ENCODE measurements around the gene PLA2G2F.

PLA2G2F gene, protein sequence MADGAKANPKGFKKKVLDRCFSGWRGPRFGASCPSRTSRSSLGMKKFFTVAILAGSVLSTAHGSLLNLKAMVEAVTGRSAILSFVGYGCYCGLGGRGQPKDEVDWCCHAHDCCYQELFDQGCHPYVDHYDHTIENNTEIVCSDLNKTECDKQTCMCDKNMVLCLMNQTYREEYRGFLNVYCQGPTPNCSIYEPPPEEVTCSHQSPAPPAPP

DNA sequence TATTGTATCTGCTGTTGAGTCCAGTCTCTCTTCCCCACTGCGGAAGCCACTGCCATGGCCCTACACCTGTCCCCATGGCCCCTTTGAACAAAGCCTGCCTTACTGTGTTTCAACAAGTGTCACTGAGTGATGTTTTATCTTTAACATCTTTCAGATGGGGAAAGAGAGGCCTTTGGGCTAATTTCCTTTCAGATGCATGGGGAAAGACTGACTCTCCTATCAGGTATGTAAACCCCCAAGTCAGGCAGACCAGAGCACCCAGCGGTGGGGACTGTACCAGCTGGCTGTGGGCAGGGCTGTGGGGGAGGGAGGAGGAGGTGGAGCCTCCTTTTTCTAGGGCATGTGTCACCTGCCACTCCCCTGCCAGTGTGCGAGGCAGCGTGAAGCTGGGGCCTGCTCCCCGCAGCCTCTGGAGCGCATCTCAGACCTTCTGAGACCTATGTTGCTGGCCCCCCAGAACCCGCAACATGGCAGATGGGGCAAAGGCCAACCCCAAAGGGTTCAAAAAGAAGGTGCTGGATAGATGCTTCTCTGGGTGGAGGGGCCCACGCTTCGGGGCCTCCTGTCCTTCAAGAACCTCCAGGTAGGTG is at the start of gene PLA2G2F:
TSS of gene PLA2G2F (plus strand) at position 363 of the 590 bp plus-strand sequence. CDS start at position 468, 105 bp downstream.
- DNase-seq, result no peak

DNA sequence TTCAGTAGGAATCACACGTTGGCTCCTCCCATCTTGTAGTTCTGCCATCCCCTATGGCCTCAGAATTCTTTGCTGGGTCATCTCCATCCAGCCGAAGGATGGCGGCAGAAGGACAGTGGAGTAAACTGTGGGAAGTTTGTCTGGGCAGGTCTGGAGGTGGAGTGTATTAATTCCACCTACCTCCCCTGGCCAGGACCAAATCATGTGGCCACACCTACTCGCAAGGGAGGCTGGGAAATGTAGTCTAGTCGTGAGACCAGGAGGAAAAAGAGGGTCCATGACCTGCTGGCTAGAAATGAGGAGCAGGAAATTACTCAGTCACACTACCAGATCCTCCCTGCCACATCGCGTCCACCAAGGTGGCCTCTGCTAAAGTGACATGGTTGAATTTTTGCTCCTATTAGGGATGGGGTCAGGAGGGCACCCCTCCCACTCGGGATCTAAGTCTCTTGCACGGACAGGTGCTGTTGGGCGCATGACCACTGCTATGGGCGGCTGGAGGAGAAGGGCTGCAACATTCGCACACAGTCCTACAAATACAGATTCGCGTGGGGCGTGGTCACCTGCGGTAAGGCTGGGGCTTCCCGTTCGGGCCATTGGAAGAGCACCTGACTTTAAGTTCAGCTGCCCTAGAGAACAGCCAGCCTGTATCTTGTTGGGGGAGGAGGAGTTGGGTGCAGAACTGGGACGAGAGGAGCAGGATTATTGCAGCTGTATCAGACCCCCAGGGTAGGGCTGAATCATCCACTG is 49.6 kb upstream of the PLA2G2F start:
- no peak for DNase-seq

DNA sequence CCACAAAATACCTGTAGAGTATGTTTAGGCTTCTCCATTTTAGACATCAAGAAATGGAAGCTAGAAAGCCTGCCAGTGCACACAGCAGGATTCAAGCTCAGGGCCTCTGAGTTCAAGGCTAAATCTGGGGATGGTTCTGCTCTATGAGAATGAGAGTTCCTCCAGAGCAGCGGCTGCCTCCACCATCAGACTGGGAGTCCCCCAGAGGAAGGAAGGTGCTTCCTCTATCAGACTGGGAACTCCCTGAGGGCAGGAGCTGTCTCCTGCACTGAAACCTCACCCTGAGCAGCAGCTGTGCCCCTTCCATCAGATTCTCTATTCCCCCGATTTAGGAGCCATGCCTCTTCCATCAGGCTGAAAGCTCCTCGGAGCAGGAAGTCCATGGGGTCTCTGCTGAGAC is 49.0 kb upstream of the PLA2G2F start:
- DNase-seq, result no peak

DNA sequence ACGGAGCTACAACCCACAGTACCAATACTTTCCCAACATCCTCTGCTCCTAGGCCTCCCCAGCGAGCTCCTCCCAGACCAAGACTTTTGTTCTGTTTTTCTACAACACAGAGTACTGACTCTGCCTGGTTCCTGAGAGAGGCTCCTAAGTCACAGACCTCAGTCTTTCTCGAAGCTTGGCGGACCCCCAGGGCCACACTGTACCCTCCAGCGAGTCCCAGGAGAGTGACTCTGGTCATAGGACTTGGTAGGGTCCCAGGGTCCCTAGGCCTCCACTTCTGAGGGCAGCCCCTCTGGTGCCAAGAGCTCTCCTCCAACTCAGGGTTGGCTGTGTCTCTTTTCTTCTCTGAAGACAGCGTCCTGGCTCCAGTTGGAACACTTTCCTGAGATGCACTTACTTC is 48.5 kb upstream of the PLA2G2F start:
- no peak for DNase-seq

DNA sequence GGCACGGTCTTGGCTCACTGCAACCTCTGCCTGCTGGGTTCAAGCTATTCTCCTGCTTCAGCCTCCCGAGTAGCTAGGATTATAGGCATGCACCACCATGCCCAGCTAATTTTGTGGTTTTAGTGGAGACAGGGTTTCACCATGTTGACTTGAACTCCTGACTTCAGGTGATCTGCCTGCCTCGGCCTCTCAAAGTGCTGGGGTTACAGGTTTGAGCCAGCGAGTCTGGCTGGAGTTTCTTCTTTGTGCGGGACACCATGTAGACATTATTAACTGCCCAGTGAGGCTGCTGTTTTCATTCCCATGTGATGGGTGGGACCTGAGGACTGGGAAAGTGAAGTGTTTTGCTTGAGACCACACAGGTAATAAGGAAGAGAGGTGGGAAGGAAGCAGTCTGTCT is 45.8 kb upstream of the PLA2G2F start:
- no peak for DNase-seq

DNA sequence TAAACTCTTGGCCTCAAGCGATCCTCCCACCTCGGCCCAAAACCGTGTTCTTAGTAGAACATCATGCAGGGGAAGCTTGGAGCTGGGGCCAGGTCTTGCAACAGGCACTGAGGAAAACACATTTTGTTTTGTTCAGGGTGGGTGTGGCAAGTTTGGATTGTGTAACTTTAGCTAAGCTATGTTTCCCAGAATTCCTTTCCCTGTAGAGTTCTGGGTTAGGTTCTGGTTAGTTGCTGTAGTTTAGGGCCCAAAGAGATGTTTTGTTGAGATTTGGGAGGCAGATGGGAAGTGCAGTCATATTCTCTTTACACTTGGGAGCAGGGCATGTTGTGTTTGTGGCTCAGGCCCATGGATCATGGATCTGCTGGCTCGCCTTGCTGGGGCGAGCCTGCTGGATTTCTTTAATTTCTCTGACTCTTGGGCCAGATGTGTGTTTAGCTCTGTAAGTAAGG is 45.2 kb upstream of the PLA2G2F start:
- no peak for DNase-seq

DNA sequence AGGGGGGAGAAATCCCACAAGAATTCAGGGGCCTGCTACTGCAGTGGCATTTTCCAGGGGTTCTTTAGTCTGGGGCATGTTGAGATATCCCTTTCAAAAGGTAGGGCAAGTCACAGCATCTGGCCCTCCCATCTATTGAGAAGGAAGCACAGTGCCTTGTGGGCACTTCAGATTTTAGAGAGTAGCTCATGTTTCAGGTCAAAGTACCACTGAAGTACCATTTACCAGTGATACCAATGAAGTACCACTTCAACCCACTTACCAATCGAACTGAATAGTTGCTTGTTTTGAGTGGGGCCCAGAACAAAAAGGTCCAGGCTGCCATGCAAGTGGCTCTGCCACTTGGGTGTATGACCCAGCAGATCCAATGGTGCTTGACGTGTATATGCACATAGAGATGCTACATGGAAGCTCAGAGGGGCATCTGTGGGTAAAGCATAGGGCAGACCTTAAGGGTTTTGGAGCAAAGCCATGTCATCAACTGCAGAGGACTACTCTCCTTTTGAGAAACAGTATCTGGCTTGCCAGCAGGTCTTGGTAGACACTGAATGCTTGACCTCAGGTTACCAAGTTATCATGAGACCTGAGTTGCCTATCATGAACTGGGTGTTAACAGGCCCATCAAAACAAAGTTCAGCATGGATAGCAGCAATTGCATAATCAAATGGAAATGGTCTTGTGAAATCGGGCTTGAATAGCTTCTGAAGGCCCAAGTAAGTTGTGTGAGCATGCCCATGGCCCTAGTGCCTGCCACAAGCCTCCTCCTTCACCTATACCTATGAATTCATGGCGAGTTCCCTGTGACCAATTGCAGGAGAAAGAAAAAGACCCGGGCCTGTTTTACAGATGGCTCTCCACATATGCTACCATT is 43.3 kb upstream of the PLA2G2F start:
- DNase-seq, result peak; percentile 21

DNA sequence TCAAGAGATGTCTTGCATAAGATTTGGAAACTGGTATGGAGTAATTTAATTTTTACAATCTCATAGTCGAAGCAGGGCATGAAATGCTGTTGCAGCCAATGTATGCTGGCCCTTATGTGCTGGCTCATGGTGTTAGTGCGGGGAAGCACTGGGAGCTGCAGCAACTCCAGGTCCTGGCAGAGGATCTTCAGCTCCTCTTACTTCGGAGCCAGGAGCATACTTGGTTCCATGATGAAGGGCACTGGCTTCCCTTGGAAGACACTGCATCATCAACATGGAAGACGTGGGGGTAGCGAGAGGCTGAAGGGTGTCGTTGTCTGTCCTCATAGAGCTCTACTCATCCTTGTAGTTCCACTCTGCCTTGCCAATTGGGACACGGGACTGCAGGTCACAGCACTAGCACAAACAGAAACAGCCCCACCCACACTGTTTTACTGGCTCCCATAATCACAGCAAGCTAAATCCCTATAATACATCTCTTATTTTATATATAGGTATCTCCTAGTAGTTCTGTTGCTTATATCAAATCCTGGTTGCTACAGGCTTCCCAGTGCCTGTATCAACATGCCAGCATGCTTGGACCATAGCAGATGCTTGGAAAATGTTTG is 42.2 kb upstream of the PLA2G2F start:
- no peak for DNase-seq

DNA sequence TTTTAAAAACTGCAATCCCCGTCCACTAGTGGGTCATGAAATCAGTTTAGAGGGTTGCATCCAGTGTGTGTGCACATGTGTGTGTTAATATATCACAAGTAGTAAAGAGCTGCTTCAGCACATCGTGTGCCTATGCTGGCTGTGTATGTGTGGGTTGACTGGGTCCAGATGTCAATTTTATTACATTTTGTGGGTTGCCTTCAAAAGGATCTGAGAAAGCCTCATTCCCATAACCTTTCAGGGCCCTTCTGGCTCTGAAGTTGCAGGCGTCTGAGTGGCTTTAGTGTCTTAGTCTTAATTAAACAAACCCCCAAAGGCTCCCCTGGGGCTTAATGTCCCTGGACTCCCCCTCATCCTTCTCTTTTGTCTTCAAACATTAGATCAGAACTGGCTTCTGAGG is 39.6 kb upstream of the PLA2G2F start:
- no peak for DNase-seq

DNA sequence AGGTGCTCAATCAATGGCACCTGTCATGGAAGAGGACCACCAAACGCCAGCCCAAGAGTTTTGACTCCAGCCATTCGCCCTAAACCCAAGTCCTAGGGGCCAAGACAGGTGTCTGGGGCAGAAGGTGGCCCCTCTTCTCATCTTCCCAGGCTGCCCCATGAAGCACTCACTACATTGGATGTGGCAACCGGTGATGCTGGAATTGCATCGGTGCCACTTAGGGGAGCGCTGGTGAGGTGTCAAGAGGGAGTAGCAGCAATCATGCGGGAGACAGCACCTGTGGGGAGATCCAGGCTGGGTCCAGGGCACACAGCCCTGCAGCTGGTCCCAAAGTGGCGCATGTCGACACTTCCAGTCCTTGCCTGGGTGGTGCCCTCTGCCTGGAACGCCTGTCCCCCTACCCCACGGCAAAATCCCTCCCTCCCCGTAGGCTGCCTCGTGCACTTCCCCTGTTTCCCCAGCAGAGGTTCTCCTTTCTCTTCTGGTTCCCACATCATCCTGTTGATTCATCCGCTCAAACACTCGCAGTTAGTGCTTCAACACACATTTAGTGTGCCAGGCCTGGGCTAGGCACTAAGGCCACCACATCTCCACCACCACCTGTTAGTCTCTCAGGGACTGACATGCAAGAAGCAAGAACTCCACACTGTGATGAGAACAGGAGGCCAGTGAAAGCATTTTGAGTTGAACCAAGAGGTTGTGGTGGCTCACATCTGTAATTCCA is 38.3 kb upstream of the PLA2G2F start:
- peak; percentile 45 for DNase-seq

DNA sequence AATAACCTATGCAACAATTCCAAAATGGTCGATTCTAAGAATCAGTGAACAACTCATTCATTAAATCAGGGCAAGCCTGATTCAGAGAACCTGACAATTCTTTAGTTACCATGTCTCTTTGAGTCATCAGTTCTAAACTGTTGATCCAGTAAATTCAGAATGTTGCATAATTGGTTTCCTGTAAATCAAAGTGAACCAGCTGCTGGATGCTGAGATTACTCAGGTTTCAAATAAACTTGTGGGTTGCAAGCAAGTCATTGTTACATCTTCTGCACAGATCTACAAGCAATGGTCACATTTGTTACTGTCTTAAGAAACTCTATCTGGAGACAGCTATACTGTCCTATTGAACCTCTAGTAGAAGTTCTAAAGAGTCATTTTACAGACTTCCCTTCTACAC is 36.2 kb upstream of the PLA2G2F start:
- DNase-seq, result no peak

DNA sequence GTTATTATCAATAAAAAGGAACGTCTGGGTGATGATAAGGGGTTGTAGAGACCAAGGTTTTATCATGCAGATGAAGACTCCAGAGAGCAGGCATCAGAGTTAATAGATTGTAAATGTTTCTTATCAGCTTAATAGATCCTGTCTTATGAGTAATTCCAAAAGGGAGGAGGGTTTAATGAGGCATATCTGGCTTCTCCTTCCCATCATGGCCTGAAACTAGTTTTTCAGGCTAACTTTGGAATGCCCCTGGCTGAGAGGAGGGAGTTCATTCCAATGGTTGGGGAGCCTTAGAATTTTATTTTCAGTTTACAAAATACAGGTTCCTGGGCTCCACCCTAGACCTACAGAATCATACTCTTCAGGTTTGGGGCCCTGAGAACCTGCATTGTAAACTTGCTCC is 33.3 kb upstream of the PLA2G2F start:
- DNase-seq, result no peak

DNA sequence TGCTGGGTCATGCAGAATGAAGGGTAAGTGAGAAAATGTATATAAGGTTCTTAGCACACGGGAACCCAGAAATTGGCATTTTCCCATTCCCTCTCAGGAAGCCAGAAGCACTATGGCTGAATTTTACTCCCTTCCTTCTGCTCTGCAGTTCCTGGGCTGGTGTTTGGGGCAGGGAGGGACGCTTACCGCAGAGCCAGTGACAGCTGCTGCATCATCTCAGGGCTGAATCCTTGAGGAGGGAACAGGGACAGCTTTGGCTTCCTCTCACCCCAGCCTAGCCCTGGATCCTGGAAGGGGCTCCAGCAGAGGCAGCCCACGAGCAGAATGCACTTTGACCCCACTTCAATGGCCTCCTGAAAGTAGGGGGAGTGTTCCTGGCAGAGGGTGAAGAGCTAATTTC is 31.8 kb upstream of the PLA2G2F start:
- DNase-seq, result no peak

DNA sequence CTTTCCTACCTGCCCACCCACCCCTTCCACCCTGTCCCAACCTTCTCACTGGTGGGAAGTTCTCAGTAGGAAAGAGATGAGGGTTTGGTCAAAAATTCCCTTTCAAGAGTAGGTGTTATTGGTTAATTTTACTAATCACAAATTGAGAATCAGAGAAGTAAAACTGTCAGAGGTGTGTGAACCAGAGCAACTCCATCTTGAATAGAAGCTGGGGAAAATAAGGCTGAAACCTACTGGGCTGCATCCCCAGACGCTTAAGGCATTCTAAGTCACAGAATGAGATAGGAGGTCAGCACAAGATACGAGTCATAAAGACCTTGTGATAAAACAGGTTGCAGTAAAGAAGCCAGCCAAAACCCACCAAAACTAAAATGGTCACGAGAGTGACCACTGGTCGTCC is 31.3 kb upstream of the PLA2G2F start:
- no peak for DNase-seq

DNA sequence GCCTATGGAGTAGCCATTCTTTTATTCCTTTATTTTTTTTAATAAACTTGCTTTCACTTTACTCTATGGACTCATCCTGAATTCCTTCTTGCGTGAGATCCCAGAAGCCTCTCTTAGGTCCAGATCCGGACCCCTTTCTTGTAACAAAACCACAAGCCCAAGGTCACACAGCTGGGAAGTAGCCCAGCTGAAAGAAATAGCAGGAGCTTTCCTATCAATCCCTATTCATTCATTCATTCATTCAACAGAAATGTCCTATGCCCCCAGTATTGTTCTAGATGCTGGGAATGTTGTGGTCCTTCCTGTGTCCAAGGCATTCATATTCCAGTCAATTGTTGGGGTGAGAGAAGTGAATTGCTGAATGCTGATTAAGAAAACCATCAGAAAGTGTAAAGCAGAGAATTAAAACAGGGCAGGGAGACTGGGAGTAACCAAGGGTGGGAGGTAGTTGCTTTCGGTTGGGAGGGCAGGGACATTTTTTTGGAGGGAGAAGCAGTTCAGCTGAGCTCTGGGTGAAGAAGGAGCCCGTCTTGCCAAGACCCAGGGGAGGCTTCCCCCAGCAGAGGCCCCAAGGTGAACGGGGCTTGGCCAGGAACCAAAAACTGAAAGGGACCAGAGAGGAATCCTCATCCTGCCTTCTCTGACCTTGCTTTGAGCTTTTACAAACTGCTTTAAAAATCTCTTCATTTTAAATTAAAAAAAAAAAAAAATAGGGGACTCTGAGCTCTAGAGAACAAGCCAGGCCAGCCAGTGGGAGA is 30.6 kb upstream of the PLA2G2F start:
- no peak for DNase-seq

DNA sequence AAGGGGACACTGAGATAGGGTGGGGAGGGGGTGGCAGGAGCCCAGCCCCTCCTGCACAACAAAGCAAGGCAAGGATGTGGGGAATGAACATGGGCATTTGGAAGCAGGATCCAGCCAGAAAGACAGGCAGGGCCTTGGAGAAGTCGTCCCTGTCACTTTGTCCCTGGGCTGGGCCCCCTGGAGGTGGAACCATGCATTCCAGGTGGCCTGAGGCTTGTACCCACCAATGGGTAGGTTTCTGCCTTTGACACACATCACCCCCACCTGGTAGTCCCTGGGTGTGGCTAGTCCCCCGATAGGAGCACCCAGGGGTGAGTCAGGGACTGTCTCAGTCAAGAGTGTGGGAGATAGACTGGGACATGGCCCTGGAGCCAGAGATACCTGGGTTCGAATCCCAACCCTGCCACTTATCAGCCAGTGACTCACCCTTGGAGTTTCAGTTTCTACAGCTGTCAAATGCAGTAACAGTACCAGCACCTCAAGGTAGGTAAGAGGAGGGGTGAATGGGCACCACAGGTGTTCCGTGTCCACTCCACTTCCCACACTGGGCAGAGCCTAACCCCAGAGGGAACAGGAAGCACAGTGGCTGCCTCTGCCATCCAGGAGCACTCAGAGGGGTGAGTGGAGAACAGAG is 29.8 kb upstream of the PLA2G2F start:
- no peak for DNase-seq

DNA sequence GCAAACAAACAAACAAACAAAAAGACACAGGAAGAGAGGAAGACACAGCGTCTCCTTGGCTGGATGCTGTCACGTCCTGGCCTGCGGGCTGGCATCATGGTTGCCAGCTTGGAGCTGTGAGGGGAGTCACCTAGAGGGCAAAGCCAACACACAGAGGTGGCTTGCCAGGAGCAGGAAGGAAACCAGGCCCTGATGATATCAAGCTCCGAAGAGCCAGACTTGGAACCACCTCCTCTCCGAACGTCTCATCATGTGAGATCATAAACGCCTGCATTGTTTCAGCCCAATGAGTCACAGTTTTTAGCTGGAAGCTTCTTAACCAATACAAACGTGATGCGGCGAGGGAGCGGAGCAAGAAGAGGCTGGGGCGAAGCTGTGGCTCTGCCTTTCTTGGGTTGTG is 28.4 kb upstream of the PLA2G2F start:
- DNase-seq, result no peak

DNA sequence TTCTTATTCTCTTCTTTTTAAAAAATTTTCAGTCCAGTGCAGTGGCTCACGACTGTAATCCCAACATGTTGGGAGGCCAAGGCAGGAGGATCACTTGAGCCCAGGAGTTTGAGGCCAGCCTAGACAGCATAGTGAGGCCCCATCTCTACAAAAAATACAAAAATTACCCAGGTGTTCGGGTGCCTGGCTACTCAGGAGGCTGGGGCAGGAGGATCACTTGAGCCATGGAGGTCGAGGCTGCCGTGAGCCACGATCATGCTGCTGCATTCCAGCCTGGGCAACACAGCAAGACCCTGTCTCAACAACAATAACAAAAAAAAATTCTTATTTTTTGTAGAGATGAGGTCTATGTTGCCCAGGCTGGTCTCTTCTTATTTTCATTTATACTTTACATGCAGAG is 27.7 kb upstream of the PLA2G2F start:
- DNase-seq, result no peak

DNA sequence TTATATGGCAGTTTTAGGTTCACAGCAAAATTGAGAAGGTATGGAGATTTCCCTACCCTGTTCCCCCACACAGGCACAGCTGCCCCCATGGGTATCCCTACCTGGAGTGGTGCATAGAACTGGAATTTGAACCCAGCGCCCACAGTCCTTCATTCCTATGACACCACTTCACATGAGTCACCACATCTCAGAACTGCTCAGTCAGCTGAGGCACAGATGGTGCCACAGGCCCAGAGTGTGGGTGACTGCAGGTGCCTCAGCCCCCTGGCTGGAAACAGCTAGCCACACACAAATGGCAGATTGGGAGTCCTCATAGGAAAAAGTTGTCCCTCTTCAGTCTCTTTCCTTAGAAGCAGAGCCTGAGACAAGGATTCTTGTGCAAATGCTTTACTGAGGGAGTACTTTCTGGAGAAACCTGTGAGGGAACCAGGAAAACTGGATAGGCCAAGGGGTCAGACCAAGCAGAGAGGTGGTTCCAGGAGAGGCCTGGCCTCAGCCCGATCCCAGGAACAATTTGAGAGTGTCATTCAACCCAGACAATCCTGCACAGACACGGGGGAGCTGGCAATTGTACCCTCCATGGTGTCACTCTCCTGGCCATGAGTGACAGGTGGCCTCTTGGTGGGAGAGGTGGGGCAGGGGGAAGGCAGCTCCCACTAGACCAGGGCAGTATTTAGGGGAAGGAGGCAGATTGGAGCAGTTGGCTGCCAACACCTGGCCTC is 26.7 kb upstream of the PLA2G2F start:
- DNase-seq, result no peak

DNA sequence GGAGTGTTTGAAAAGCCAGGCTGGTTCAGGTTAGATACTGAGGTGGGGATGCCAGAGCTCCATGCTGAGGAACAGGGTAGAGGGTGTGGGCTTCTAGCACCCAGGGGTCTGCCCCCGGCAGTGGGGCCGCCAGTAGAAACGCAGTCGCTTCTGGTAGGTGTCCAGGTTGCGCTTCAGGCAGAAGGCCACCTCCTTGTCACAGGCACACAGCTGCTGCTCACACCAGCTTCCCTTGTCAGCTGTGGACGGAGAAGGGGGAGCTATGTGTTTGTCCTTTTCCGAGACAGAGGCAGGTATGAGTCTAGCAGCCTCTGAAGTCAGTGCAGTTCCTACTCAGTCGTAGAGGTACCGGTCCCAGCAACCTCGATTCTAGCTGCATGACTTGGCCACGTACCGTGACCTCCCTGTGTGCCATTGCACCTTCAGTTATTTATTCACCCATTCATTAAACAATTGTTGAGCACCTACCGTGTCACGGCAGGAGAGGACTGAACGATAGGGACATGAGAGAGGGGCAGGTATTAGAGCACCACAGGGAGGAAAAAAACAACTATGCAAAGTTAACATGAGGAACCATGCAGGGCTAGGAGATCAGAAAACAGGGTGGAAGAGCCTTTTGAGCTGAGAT is 25.0 kb upstream of the PLA2G2F start:
- no peak for DNase-seq

Data from NCI-H1105 (cell line).